Measurements from ENCODE around the gene VLDLR.

The VLDLR gene

GRCh38 chr9:2621722-2622460 is at the start of gene VLDLR:
TSS of gene VLDLR (plus strand) at chr9:2621787. CDS start at chr9:2622190, 403 bp downstream.
- DNase-seq (ENCODE audit: low spot score): peak; percentile 58

- no peak for DNase-seq (ENCODE audit: low spot score)
These were observed 47.4 kb upstream of the VLDLR start for GRCh38 chr9:2574203-2574602.

- DNase-seq (ENCODE audit: low spot score): no peak
These were observed 45.0 kb upstream of the VLDLR start for GRCh38 chr9:2576631-2577030.

GRCh38 chr9:2583308-2584013 is 38.1 kb upstream of the VLDLR start:
- DNase-seq (ENCODE audit: low spot score): no peak

- DNase-seq (ENCODE audit: low spot score): no peak
These were observed 29.6 kb upstream of the VLDLR start for GRCh38 chr9:2591967-2592366.

- peak; percentile 33 for DNase-seq (ENCODE audit: low spot score)
These were observed 27.8 kb upstream of the VLDLR start for GRCh38 chr9:2593744-2594143.

- no peak for DNase-seq (ENCODE audit: low spot score)
These were observed 25.6 kb upstream of the VLDLR start for GRCh38 chr9:2595973-2596372.

GRCh38 chr9:2597483-2597882 is 24.1 kb upstream of the VLDLR start:
- no peak for DNase-seq (ENCODE audit: low spot score)

- no peak for DNase-seq (ENCODE audit: low spot score)
These were observed 21.7 kb upstream of the VLDLR start for GRCh38 chr9:2599896-2600295.

GRCh38 chr9:2600307-2600706 is 21.3 kb upstream of the VLDLR start:
- DNase-seq (ENCODE audit: low spot score): no peak

- no peak for DNase-seq (ENCODE audit: low spot score)
These were observed 19.7 kb upstream of the VLDLR start for GRCh38 chr9:2601785-2602378.

GRCh38 chr9:2602704-2603116 is 18.9 kb upstream of the VLDLR start:
- no peak for DNase-seq (ENCODE audit: low spot score)

- DNase-seq (ENCODE audit: low spot score): no peak
These were observed 18.0 kb upstream of the VLDLR start for GRCh38 chr9:2603621-2604020.

- DNase-seq (ENCODE audit: low spot score): no peak
These were observed 16.3 kb upstream of the VLDLR start for GRCh38 chr9:2605246-2605645.

GRCh38 chr9:2608276-2608675 is 13.3 kb upstream of the VLDLR start:
- no peak for DNase-seq (ENCODE audit: low spot score)

GRCh38 chr9:2610985-2611384 is 10.6 kb upstream of the VLDLR start:
- no peak for DNase-seq (ENCODE audit: low spot score)

- no peak for DNase-seq (ENCODE audit: low spot score)
These were observed 9.6 kb upstream of the VLDLR start for GRCh38 chr9:2611961-2612360.

- DNase-seq (ENCODE audit: low spot score): no peak
These were observed 7.8 kb upstream of the VLDLR start for GRCh38 chr9:2613730-2614271.

- DNase-seq (ENCODE audit: low spot score): no peak
These were observed 6.1 kb upstream of the VLDLR start for GRCh38 chr9:2615497-2615896.

GRCh38 chr9:2616692-2617377 is 4.8 kb upstream of the VLDLR start:
- no peak for DNase-seq (ENCODE audit: low spot score)

GRCh38 chr9:2618289-2618688 is 3.3 kb upstream of the VLDLR start:
- no peak for DNase-seq (ENCODE audit: low spot score)
